ENCODE results near the gene TRPM6. TPM values are rescaled to one million over a fixed set of nuclear protein-coding genes. Genes with fewer than 3 reads are reported as not detected.

Gene TRPM6
- total RNA-seq, 1 donor from 2014 or later: 0.27 TPM

DNA sequence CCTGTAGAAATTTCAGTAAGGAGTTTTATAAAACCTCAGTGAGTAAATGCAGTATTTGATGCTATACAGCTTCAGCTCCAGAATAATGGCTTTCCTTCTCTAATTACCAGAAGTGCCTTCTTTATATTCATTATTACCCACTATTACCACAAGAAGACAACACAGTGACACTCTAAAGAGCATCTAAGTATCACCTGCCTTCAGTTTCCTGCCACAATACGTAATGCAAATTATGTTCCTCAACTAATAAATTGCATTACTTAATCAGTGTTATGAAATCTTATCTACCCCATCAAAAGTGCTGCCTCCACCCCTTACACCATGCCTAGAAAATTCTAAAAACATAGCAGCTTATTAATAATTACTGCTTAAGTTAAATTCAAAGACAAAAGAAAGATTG lies 91.9 kb downstream of the TRPM6 start:
- DNase-seq (ENCODE audit: missing footprints) (no peak), ATAC-seq (no peak)
- intact Hi-C loops (cut with DNase I): no loop called here

- intact Hi-C loops (cut with DNase I): no loop called here
- no peak for ATAC-seq
- DNase-seq (ENCODE audit: missing footprints): no peak
Observed at GRCh38 chr9:74795081-74795480, 92.6 kb downstream of the TRPM6 start.

DNA sequence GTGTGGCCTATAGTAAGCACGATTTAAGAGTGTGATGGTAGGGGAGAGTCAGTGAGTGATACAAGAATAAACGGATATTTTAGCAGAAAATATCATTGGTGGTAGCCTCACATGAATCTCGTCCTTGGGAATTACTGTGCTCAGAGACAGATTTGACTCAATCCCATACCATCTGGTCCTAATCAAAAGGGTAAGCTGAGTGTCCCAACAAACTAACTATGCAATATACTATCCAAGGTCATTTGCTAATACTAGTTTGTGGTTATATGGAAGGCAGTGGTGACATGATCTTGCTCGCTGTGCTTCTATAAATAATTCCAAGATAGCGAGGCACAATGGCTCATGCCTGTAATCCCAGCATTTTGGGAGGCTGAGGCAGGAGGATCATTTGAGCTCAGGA lies 103.2 kb downstream of the TRPM6 start:
- no peak for ATAC-seq
- intact Hi-C loops (cut with DNase I): no loop called here

DNA sequence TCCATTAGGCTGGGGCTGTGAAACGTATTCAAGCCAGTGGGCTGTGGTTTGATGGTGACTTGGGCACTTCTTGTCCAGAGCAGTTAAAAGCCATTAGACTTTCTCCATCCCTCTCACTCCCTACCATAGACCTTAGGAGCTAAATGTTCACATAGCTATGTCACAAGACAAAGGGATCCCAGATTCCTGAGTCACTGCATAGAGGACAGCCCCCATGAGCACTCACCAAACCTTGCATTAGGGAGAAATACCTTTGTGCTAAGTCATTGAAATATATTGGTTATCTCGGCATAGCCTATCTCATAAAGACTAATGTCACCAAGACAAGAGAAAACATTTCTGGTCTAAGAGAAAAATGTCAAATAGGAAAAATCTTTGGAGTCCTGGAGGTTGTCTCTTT lies 104.3 kb downstream of the TRPM6 start:
- ATAC-seq (no peak), DNase-seq (ENCODE audit: missing footprints) (no peak)
- intact Hi-C loops (cut with DNase I): no loop called here

More for the DNA sequence above, 103.2 kb downstream of the TRPM6 start:
- no peak for DNase-seq (ENCODE audit: missing footprints)

DNA sequence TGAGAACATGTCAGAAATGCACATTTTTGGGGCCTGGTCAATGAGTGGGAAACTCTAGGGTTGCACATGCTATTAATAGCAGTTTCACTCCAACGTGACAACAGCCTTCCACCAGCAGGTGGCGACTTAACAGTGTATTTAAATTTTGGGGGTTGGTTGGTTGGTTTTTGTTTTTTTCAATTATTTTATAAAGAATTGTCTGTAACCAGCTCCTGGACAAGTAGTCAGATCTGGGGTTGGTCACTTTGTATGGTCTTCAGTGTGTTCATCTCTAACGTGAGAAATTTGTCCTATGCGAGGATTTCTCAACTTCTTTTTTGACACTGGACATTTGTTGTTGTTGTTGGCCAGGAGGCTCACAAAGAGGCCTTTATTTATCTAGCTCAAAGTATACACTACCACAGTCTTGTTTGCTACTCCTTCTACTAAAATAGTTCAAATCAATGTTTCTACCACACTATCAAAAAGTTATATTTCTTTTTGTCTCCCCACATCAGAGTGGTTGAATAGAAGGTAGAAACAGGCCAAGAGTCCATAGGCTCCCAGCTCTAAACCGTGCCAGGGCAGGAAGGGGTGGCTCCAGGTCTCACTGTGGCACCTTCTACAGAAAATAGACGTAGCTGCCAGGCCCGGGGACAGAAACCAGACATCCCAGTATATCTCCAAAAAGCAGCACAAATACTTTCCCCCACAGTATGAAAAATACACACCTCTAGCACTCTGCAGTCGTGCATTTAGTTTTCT lies 110.4 kb downstream of the TRPM6 start:
- DNase-seq (ENCODE audit: missing footprints): peak; percentile 69
- intact Hi-C loops (cut with DNase I): loop anchor here (5.0 kb wide), 1 partner anchor 175 kb away; the partner anchor contains the start of gene C9orf40
- no peak for ATAC-seq

DNA sequence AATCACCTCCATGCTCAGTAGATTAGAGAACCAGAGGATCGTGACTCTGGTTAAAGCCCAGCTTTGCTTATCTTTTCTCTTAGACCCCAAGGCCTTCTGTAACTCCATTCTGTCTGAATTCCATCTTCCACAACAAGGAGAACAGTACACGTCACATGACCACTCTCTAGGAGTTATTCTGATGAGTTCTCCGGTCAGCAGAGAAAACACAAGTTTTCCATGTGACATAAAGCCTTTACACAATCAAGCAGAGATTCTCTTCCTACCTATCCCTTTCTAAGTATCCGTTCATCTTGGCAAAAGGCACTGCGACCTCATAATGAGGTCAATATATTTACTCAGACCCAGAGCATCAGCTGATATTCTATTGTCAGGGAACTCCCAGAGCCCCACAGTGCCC lies 112.3 kb downstream of the TRPM6 start:
- DNase-seq (ENCODE audit: missing footprints): no peak
- ATAC-seq: no peak
- intact Hi-C loops (cut with DNase I): loop anchor here (2.0 to 5.0 kb wide), 2 partner anchors 177 to 301 kb away; partner anchors contain the start of gene C9orf40

- intact Hi-C loops (cut with DNase I): loop anchor here (1.0 to 2.0 kb wide), 2 partner anchors 228 to 303 kb away; no protein-coding TSS in a partner anchor
- DNase-seq (ENCODE audit: missing footprints): peak; percentile 80
- no peak for ATAC-seq
Observed at GRCh38 chr9:74773886-74774479, 113.7 kb downstream of the TRPM6 start.

DNA sequence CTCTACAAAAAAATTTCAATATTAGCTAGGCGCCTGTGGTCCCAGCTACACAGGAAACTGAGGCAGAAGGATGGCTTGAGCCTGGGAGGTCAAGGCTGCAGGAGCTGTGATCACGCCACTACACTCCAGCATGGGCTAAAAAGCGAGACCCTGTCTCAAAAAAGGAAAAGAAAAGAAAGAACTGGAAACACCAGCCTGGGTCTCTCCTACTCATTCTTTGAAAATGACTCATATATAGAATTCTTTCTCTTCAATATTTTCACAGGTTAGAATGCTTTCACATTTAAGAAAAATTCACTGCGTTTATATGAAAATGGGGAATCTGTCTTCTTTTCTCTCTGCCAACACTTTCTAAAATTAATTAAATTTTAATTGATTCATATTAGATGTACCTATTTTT lies 115.6 kb downstream of the TRPM6 start:
- no peak for DNase-seq (ENCODE audit: missing footprints)
- intact Hi-C loops (cut with DNase I): no loop called here
- no peak for ATAC-seq

GRCh38 chr9:74771672-74772071 lies 116.0 kb downstream of the TRPM6 start:
- intact Hi-C loops (cut with DNase I): no loop called here
- ATAC-seq (no peak), DNase-seq (ENCODE audit: missing footprints) (no peak)

GRCh38 chr9:74771262-74771585 lies 116.5 kb downstream of the TRPM6 start:
- intact Hi-C loops (cut with DNase I): no loop called here

GRCh38 chr9:74770508-74771261 lies 117.0 kb downstream of the TRPM6 start:
- DNase-seq (ENCODE audit: missing footprints) (no peak), ATAC-seq (no peak)
- intact Hi-C loops (cut with DNase I): no loop called here

More at GRCh38 chr9:74771262-74771585, 116.5 kb downstream of the TRPM6 start:
- ATAC-seq (no peak), DNase-seq (ENCODE audit: missing footprints) (no peak)

GRCh38 chr9:74765481-74765971 lies 122.2 kb downstream of the TRPM6 start:
- DNase-seq (ENCODE audit: missing footprints) (no peak), ATAC-seq (no peak)
- intact Hi-C loops (cut with DNase I): no loop called here

- intact Hi-C loops (cut with DNase I): no loop called here
- no peak for DNase-seq (ENCODE audit: missing footprints)
- no peak for ATAC-seq
Observed at GRCh38 chr9:74762950-74763349, 124.8 kb downstream of the TRPM6 start.

DNA sequence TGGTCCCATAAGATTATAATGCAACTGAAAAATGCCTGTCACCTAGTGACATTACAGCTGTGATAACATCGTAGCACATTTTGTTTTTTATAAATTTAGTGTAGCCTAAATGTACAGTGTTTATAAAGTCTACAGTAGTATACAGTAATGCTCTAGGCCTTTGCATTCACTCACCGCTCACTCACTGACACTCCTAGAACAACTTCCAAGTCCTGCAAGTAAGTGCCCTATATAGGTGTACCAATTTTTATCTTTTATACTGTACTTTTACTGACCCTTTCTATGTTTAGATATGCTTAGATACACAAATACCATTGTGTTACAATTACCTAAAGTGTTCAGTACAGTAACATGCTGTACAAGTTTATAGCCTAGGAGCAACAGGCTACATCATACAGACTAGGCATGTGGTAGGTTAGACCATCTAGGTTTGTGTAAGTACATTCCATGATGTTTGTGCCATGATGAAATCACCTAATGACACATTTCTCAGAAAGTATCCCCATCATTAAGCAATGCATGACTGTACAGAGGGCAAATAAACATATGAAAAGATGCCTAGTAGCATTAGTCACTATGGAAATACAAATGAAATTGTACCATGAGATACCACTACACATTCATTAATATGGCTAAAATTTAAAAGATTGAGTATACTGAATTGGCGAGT lies 127.6 kb downstream of the TRPM6 start:
- intact Hi-C loops (cut with DNase I): no loop called here
- DNase-seq (ENCODE audit: missing footprints) (no peak), ATAC-seq (no peak)

GRCh38 chr9:74755999-74756398 lies 131.7 kb downstream of the TRPM6 start:
- DNase-seq (ENCODE audit: missing footprints): no peak
- no peak for ATAC-seq
- intact Hi-C loops (cut with DNase I): no loop called here

DNA sequence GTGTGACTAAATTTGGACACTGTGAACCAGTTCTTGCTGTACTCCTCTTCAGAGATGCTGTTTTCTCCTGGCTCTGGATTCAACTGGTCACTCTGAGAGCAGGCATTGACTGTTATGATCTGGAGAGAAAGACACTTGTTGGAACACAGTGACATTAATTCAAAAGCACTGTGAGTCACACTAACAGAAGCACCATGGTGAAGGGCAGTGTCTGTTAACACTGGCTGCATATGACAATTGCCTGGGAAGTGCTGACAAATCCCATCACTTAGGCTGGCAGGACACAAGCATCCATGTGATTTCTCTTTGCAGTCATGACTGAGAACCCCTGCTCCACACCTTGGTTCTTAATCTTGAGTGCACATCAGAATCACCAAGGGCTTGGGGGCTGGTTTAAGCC lies 132.4 kb downstream of the TRPM6 start:
- intact Hi-C loops (cut with DNase I): no loop called here
- no peak for ATAC-seq
- no peak for DNase-seq (ENCODE audit: missing footprints)

DNA sequence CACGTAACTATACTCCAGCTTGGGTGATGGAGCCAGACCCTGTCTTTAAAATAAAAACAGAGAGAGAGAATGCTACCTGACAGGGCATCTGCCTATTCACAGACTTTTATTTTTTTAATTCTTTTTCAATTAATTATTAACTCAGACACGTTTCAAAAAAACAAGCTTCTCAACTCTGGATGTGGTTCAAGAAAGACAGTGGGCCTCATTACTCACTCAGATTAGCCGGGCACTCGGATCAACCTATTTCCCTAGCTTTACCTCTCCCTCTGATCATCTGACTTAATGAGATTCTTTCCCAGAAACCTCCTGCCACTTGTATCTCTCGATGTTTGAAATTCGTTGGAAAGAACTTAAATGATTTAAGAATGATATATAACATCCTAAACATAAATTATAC lies 134.1 kb downstream of the TRPM6 start:
- ATAC-seq: no peak
- intact Hi-C loops (cut with DNase I): no loop called here
- DNase-seq (ENCODE audit: missing footprints): no peak

GRCh38 chr9:74748966-74749365 lies 138.8 kb downstream of the TRPM6 start:
- no peak for ATAC-seq
- intact Hi-C loops (cut with DNase I): loop anchor here (10.0 kb wide), 1 partner anchor 1544 kb away; no protein-coding TSS in a partner anchor
- DNase-seq (ENCODE audit: missing footprints): no peak

Measured in Right ventricle myocardium inferior (tissue), 1 donor.